Caco-2 (cell line): ENCODE results near the gene ESPNL. TPM values are rescaled to one million over a fixed set of nuclear protein-coding genes. Genes with fewer than 3 reads are reported as not detected.

Source experiments
- BruUV-seq: library from RNA; stranded (reverse); fragments of 400-500 nt; replicated peaks from 2 replicates; lab custom pipeline; 2021; lab: Mats Ljungman, UMichigan
- CTCF ChIA-PET: fragments of 300-600 bp; sonication (Branson Sonifier 250); formaldehyde crosslinking; loops from one replicate; lab custom pipeline; 2022; ENCODE audit warnings: antibody characterized with exemption; lab: Charles Lee
- POLR2A ChIA-PET: fragments of 300-600 bp; sonication (Branson Sonifier 250); formaldehyde crosslinking; loops from one replicate; lab custom pipeline; 2022; ENCODE audit warnings: antibody characterized with exemption; lab: Charles Lee
- DNase-seq, 2 experiments: peaks; one replicate each; pipeline versions ENCODE4 v3.0.0 to v3.0.0-alpha.2; 2020 to 2022
- H3K27me3 ChIP-seq: replicated peaks from 2 replicates; pipeline ENCODE4 v1.6.0; 2011; ENCODE audit warnings: low read length; ENCODE audit not compliant: control insufficient read depth, insufficient read depth
- H3K36me3 ChIP-seq: 2 replicates; pipeline ENCODE4 v1.5.1; 2011; ENCODE audit warnings: low read length; ENCODE audit not compliant: control insufficient read depth, insufficient read depth
- H3K4me1 ChIP-seq: fragments of 250-450 bp; sonication (Bioruptor Pico); 2 replicates; pipeline ENCODE4 v1.5.1; 2020; ENCODE audit warnings: mild to moderate bottlenecking
- H3K4me3 ChIP-seq: 2 replicates; pipeline ENCODE4 v1.5.1; 2011; ENCODE audit warnings: low read depth, mild to moderate bottlenecking, control low read depth, low read length
- H3K9me3 ChIP-seq: fragments of 250-450 bp; sonication (Bioruptor Pico); 2 replicates; pipeline ENCODE4 v1.5.1; 2020; ENCODE audit warnings: mild to moderate bottlenecking, moderate library complexity
- H3K27ac Mint-ChIP-seq: one replicate; pipeline ENCODE4 v1.8.0; 2022; ENCODE audit warnings: mixed read lengths; ENCODE audit not compliant: unreplicated experiment
- H3K27me3 Mint-ChIP-seq: one replicate; pipeline ENCODE4 v1.8.0; 2022; ENCODE audit warnings: mixed read lengths; ENCODE audit not compliant: insufficient read depth, unreplicated experiment
- H3K36me3 Mint-ChIP-seq: one replicate; pipeline ENCODE4 v1.8.0; 2022; ENCODE audit warnings: mild to moderate bottlenecking, mixed read lengths; ENCODE audit not compliant: insufficient read depth, unreplicated experiment
- H3K4me1 Mint-ChIP-seq: one replicate; pipeline ENCODE4 v1.8.0; 2022; ENCODE audit warnings: low read depth, mixed read lengths; ENCODE audit not compliant: unreplicated experiment
- H3K4me3 Mint-ChIP-seq: one replicate; pipeline ENCODE4 v1.8.0; 2022; ENCODE audit warnings: mild to moderate bottlenecking, moderate library complexity, mixed read lengths; ENCODE audit not compliant: unreplicated experiment
- H3K9me3 Mint-ChIP-seq: one replicate; pipeline ENCODE4 v1.8.0; 2022; ENCODE audit warnings: mixed read lengths; ENCODE audit not compliant: unreplicated experiment
- CTCF ChIP-seq, 2 experiments: fragments of 200-600 bp in 1 of 2; IDR thresholded peaks; 1 replicate in 1 of 2; 2 replicates in 1 of 2; pipeline versions ENCODE4 v1.5.1 to v1.8.0; 2011 to 2022; ENCODE audit warnings: antibody characterized with exemption in 1 of 2, control low read depth in 1 of 2, inconsistent platforms in 1 of 2, low read depth in 1 of 2, low read length in 1 of 2, mild to moderate bottlenecking in 1 of 2, moderate library complexity in 1 of 2; ENCODE audit not compliant: insufficient read depth in 1 of 2, severe bottlenecking in 1 of 2, unreplicated experiment in 1 of 2
- intact Hi-C: fragments of 100-400 bp; cut with micrococcal nuclease; formaldehyde crosslinking; loops from one replicate; pipeline ENCODE4 v1.10.0; 2022; ENCODE audit not compliant: unreplicated experiment
- total RNA-seq: library from RNA; stranded (reverse); gene quantifications from 2 replicates; pipeline ENCODE4 v1.2.3, GENCODE V29; 2022

The ESPNL gene
- total RNA-seq, 1 experiment from 2014 or later = not detected

- no peaks in the 10 kb centered on the region; the same call in 1 of the 2 replicates for H3K36me3 ChIP-seq
- intact Hi-C loops = no loop called here
Measured at GRCh38 chr2:238180554-238180953, 80.4 kb downstream of the ESPNL start.

GRCh38 chr2:238182362-238182761 is 82.2 kb downstream of the ESPNL start:
- ChIA-PET POLR2A (no interaction called here), CTCF (no interaction called here)
- no peaks in the 10 kb centered on the region for H3K27me3 ChIP-seq
- Mint-ChIP-seq H3K36me3 (peaks cover 62% of the 10 kb centered on the region), H3K27me3 (no peaks in the 10 kb centered on the region), H3K9me3 (no peaks in the 10 kb centered on the region), H3K27ac (no peak overlapping the region), H3K4me1 (no peaks in the 10 kb centered on the region), H3K4me3 (no peak overlapping the region)
- TF ChIP-seq CTCF (IDR thresholded peaks at IDR 0.05; ENCODE audit: insufficient read depth in 1 of 2, low read depth in 1 of 2, low read length in 1 of 2, severe bottlenecking in 1 of 2, unreplicated experiment in 1 of 2) = no peak
- no peak for DNase-seq
- no peaks in the 10 kb centered on the region for H3K4me1 ChIP-seq
- no peaks in the 10 kb centered on the region; the same call in 1 of the 2 replicates for H3K36me3 ChIP-seq
- BruUV-seq = no TSS peak
- no peak overlapping the region for H3K4me3 ChIP-seq
- no peaks in the 10 kb centered on the region for H3K9me3 ChIP-seq
- intact Hi-C loops = no loop called here

More at GRCh38 chr2:238180554-238180953, 80.4 kb downstream of the ESPNL start:
- no peak for TF ChIP-seq CTCF (IDR thresholded peaks at IDR 0.05; ENCODE audit: insufficient read depth in 1 of 2, low read depth in 1 of 2, low read length in 1 of 2, severe bottlenecking in 1 of 2, unreplicated experiment in 1 of 2)
- POLR2A ChIA-PET = no interaction called here
- Mint-ChIP-seq H3K36me3 (peaks cover 59% of the 10 kb centered on the region), H3K4me3 (no peak overlapping the region), H3K4me1 (no peaks in the 10 kb centered on the region), H3K27ac (no peak overlapping the region), H3K27me3 (no peaks in the 10 kb centered on the region), H3K9me3 (no peaks in the 10 kb centered on the region)
- Histone ChIP-seq H3K9me3 (no peaks in the 10 kb centered on the region), H3K27me3 (no peaks in the 10 kb centered on the region), H3K4me3 (no peak overlapping the region), H3K4me1 (no peaks in the 10 kb centered on the region)
- no TSS peak for BruUV-seq
- CTCF ChIA-PET = no interaction called here
- DNase-seq = no peak

Other genes starting within 250 kb of the ESPNL start
- 1.6 and 2.2 TPM in 2 replicates for gene RAMP1, start 240.7 kb upstream of the ESPNL start, total RNA-seq
- gene UBE2F, start 133.3 kb upstream of the ESPNL start, total RNA-seq = 33.9 and 38.9 TPM in 2 replicates
- gene SCLY, start 39.3 kb upstream of the ESPNL start, total RNA-seq = 21.2 and 21.7 TPM in 2 replicates
- gene KLHL30, start 38.3 kb downstream of the ESPNL start, total RNA-seq = 0.26 and 0.36 TPM in 2 replicates
- 1.4 and 1.6 TPM in 2 replicates for gene ERFE, start 58.6 kb downstream of the ESPNL start, total RNA-seq
- gene ILKAP, start 103.4 kb downstream of the ESPNL start, total RNA-seq = 31.6 and 32.2 TPM in 2 replicates
- 21.2 and 22.1 TPM in 2 replicates for gene HES6, start 139.7 kb downstream of the ESPNL start, total RNA-seq
- 12.2 and 12.5 TPM in 2 replicates for gene PER2, start 188.3 kb downstream of the ESPNL start, total RNA-seq
- gene TRAF3IP1, start 220.2 kb downstream of the ESPNL start, total RNA-seq = 7.1 and 7.4 TPM in 2 replicates